ENCODE data around the gene ANKS1B.

GRCh38 chr12:99620159-99620479 lies 364.6 kb downstream of the ANKS1B start:
- TF ChIP-seq POLR2AphosphoS5 (IDR thresholded peaks at IDR 0.05; ENCODE audit: low read length): no peak
- TF ChIP-seq CBX3 (IDR thresholded peaks at IDR 0.05; ENCODE audit: borderline replicate concordance, low read depth): no peak
- TF ChIP-seq PML (IDR thresholded peaks at IDR 0.05; ENCODE audit: low read length): no peak
- no peak for TF ChIP-seq ZNF592 (IDR thresholded peaks at IDR 0.05)
- no peak for TF ChIP-seq TAF1 (IDR thresholded peaks at IDR 0.05; ENCODE audit: borderline replicate concordance, low read depth, low read length)
- no peak for TF ChIP-seq EED (IDR thresholded peaks at IDR 0.05; ENCODE audit: low read depth)
- no peak for TF ChIP-seq EZH2 (IDR thresholded peaks at IDR 0.05; ENCODE audit: borderline replicate concordance, control insufficient read depth, low read depth, low read length)
- no peak for TF ChIP-seq EP300 (IDR thresholded peaks at IDR 0.05; ENCODE audit: borderline replicate concordance in 1 of 2, control insufficient read depth in 1 of 2, low read depth in 2 of 2, low read length in 2 of 2)
- TF ChIP-seq POLR2A (IDR thresholded peaks at IDR 0.05; ENCODE audit: low read depth, low read length): no peak
- no peak for TF ChIP-seq CTCF (IDR thresholded peaks at IDR 0.05 in 2 of 3, conservative IDR thresholded peaks at IDR 0.05 in 1 of 3; ENCODE audit: control insufficient read depth in 2 of 3, extremely low read depth in 1 of 3, insufficient read depth in 1 of 3, low read depth in 3 of 3, low read length in 3 of 3)
- no peak for TF ChIP-seq SP1 (IDR thresholded peaks at IDR 0.05; ENCODE audit: low read depth, low read length)
- TF ChIP-seq HDAC2 (IDR thresholded peaks at IDR 0.05): no peak
